A673 (cell line): ENCODE results near the gene HLA-DOB.

Experiments
- CTCF ChIP-seq: fragments of 300-800, 200-600 bp; sonication (generic); conservative IDR thresholded peaks from 2 replicates; pipeline ENCODE4 v1.5.1; 2017; ENCODE audit warnings: low read depth, mild to moderate bottlenecking, antibody characterized with exemption, low read length, moderate library complexity, mixed read lengths
- EZH2 ChIP-seq: fragments of 200-600 bp; sonication (generic); IDR thresholded peaks from 2 replicates; pipeline ENCODE4 v1.6.1; 2017; ENCODE audit warnings: borderline replicate concordance, low read depth, mild to moderate bottlenecking, mixed read lengths, antibody characterized with exemption, low read length; ENCODE audit not compliant: poor library complexity, severe bottlenecking

DNA sequence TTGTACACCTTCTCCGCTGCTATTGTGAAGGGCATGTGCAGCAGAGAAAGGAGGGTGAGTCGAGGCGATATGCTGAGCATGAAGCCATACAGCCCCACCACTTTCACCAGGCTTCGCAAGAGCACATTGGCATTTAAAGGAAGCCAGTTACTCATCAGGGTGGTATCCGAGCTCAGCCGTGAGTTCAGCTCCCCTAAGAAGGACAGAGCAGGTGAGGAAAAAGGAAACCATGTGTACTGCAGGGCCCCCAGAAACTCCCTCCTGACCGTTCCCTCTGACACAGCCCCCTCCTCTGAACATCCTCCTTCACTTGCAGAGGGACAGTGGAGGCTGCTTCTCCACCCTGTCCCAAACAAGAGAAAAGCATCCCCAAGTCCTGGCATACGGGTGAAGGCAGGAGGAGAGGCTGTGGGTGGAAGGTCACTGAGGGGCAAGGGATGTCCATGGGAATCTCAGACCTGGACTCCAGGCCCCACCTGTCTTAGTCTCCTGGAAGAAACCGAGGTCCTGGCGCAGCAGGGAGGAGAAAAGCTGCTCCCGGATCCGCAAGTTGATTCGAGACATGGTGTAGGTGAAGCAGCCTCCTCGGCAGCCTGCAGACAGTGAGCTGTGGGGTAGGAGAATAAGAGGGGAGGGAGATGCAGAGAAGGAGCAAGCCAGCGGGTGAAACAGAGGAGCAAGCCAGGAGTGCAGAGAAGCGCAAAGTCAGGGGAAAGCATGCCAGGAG lies 18.5 kb upstream of the HLA-DOB start:
- TF ChIP-seq CTCF (no peak), EZH2 (no peak)
